ENCODE data around the gene GRAMD1B.

- TF ChIP-seq EP300 (IDR thresholded peaks at IDR 0.05): no peak
- TF ChIP-seq, protein P1, sequence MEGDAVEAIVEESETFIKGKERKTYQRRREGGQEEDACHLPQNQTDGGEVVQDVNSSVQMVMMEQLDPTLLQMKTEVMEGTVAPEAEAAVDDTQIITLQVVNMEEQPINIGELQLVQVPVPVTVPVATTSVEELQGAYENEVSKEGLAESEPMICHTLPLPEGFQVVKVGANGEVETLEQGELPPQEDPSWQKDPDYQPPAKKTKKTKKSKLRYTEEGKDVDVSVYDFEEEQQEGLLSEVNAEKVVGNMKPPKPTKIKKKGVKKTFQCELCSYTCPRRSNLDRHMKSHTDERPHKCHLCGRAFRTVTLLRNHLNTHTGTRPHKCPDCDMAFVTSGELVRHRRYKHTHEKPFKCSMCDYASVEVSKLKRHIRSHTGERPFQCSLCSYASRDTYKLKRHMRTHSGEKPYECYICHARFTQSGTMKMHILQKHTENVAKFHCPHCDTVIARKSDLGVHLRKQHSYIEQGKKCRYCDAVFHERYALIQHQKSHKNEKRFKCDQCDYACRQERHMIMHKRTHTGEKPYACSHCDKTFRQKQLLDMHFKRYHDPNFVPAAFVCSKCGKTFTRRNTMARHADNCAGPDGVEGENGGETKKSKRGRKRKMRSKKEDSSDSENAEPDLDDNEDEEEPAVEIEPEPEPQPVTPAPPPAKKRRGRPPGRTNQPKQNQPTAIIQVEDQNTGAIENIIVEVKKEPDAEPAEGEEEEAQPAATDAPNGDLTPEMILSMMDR (IDR thresholded peaks at IDR 0.05): no peak
Measured at GRCh38 chr11:123576501-123576900, 146.4 kb downstream of the GRAMD1B start.
